ENCODE data around the gene CSF1. TPM values are rescaled to one million over a fixed set of nuclear protein-coding genes. Genes with fewer than 3 reads are reported as not detected.

CSF1 gene
- total RNA-seq, 1 donor from 2014 or later, result 13.9 TPM

DNA sequence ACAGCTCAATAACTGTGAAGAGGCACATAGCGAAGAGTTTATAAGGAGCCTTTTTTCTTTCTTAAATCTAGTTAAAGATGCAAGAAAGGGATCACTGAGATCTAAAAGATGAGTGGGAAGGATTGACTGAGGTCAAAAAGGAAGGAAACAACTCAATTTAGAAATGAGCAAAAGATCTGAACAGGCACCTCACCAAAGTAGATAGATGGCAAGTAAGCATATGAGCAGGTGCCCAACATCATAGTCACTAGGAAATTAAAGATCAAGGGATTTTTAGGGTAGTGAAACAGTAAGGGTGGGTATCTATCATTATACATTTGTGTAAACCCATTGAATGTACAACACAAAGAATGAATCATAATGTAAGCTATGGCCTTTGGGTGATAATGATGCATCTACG is 44.6 kb upstream of the CSF1 start:
- H3K36me3 ChIP-seq, result no peaks in the 10 kb centered on the region
- intact Hi-C loops (cut with micrococcal nuclease), result no loop called here
- H3K27ac ChIP-seq (replicated peaks), result no peak overlapping the region
- H3K9me3 ChIP-seq (replicated peaks), result peaks cover 6% of the 10 kb centered on the region
- no peak for TF ChIP-seq CTCF (IDR thresholded peaks at IDR 0.05; ENCODE audit: borderline replicate concordance)
- peaks cover 16% of the 10 kb centered on the region for H3K4me1 ChIP-seq
- no peaks in the 10 kb centered on the region for H3K27me3 ChIP-seq (ENCODE audit: low read depth)
- DNase-seq, result no peak
- H3K4me3 ChIP-seq, result no peak overlapping the region

DNA sequence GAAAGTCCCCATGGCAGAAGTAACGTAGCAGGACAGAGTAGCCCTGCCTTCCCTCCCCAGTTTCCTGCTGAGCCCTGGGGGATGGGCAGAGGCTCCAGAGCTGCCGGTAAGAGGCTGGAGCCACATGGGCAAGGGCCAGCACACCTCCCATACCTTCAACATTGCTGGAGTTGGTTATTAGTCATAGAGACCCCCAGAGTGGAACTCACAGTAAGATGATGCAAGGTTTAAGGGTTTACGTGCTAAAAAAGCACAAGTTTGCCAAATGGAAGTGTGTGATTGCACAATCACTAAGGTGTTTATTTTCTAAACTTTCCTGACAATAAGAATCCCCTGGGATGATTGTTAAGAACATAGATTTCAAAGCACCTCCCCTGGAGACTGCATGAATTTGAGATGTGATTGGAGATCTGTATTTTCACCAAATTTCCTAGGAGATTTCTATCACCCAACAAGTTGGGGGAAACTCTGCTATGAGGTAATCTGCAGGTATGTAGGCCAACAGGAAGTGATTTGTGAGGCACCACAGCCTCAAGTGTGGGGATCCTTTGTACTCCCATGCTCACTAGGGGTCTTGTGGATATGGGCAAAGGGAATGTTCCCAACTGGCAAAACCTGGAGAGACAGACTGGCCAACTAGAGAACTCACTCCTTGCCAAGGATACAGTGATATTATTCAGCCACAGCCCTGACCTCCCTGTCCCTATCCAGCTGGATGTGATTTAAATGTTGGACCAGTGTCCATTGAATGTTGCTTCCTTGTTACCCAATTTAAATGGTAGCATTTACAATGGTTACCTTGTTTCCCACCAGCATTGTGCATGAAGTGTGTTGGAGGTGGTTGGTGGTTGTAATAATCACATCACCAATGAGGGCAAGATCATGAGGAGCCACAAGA is 37.1 kb upstream of the CSF1 start:
- peaks cover 49% of the 10 kb centered on the region for H3K4me1 ChIP-seq
- H3K36me3 ChIP-seq, result no peaks in the 10 kb centered on the region
- no peaks in the 10 kb centered on the region for H3K27me3 ChIP-seq (ENCODE audit: low read depth)
- H3K4me3 ChIP-seq, result no peak overlapping the region
- H3K27ac ChIP-seq (replicated peaks), result no peak overlapping the region
- H3K9me3 ChIP-seq (replicated peaks), result no peaks in the 10 kb centered on the region
- no peak for TF ChIP-seq CTCF (IDR thresholded peaks at IDR 0.05; ENCODE audit: borderline replicate concordance)
- intact Hi-C loops (cut with micrococcal nuclease), result no loop called here
- no peak for DNase-seq

- no peaks in the 10 kb centered on the region for H3K36me3 ChIP-seq
- peaks cover 49% of the 10 kb centered on the region for H3K4me1 ChIP-seq
- H3K27me3 ChIP-seq (ENCODE audit: low read depth), result no peaks in the 10 kb centered on the region
- no peak overlapping the region for H3K4me3 ChIP-seq
- intact Hi-C loops (cut with micrococcal nuclease), result no loop called here
- no peak overlapping the region for H3K27ac ChIP-seq (replicated peaks)
- DNase-seq, result no peak
- no peak for TF ChIP-seq CTCF (IDR thresholded peaks at IDR 0.05; ENCODE audit: borderline replicate concordance)
- no peaks in the 10 kb centered on the region for H3K9me3 ChIP-seq (replicated peaks)
These were observed 36.2 kb upstream of the CSF1 start for GRCh38 chr1:109874445-109874844.

DNA sequence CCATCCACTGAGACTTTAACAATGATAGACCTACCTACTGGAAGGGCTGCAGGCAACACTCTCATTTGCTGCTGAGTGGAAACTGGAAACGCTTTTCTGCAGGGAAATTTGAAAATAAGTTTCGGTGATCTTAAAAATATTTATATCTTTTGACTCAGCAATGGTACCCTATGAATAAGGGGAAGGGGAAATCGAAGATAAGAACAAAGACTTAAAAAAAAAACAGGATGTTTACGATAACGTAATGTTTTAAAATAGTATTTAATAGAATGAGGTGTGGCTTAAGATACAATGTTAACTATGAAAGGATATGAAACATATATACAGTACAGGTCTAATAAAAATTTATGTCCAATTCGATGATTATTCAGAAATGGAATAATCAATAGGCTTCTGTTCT is 34.8 kb upstream of the CSF1 start:
- no peak overlapping the region for H3K27ac ChIP-seq (replicated peaks)
- no peak for DNase-seq
- no peak for TF ChIP-seq CTCF (IDR thresholded peaks at IDR 0.05; ENCODE audit: borderline replicate concordance)
- no peaks in the 10 kb centered on the region for H3K36me3 ChIP-seq
- intact Hi-C loops (cut with micrococcal nuclease), result no loop called here
- H3K4me1 ChIP-seq, result peaks cover 49% of the 10 kb centered on the region
- H3K4me3 ChIP-seq, result no peak overlapping the region
- H3K27me3 ChIP-seq (ENCODE audit: low read depth), result no peaks in the 10 kb centered on the region
- H3K9me3 ChIP-seq (replicated peaks), result no peaks in the 10 kb centered on the region

GRCh38 chr1:109876617-109877316 is 33.9 kb upstream of the CSF1 start:
- intact Hi-C loops (cut with micrococcal nuclease), result no loop called here
- Histone ChIP-seq H3K9me3 (replicated peaks) (no peaks in the 10 kb centered on the region), H3K4me3 (peak overlapping the region; percentile 24), H3K36me3 (no peaks in the 10 kb centered on the region), H3K4me1 (peaks cover 49% of the 10 kb centered on the region), H3K27ac (replicated peaks) (peak overlapping the region; percentile 86), H3K27me3 (ENCODE audit: low read depth) (no peaks in the 10 kb centered on the region)
- TF ChIP-seq CTCF (IDR thresholded peaks at IDR 0.05; ENCODE audit: borderline replicate concordance), result no peak
- DNase-seq, result no peak
